GM18507 (cell line): ENCODE measurements around the gene GRK4.

ENCODE experiments used
- DNase-seq: peaks from one replicate; pipeline ENCODE4 v3.0.0; 2011; ENCODE audit warnings: low read depth; ENCODE audit not compliant: insufficient read length; ENCODE audit errors: extremely low spot score
- FAIRE-seq: peaks from 2 replicates; lab custom pipeline; 2011; peaks lifted over from hg19 to GRCh38; lab: Jason Lieb, UNC

GRK4 gene

DNA sequence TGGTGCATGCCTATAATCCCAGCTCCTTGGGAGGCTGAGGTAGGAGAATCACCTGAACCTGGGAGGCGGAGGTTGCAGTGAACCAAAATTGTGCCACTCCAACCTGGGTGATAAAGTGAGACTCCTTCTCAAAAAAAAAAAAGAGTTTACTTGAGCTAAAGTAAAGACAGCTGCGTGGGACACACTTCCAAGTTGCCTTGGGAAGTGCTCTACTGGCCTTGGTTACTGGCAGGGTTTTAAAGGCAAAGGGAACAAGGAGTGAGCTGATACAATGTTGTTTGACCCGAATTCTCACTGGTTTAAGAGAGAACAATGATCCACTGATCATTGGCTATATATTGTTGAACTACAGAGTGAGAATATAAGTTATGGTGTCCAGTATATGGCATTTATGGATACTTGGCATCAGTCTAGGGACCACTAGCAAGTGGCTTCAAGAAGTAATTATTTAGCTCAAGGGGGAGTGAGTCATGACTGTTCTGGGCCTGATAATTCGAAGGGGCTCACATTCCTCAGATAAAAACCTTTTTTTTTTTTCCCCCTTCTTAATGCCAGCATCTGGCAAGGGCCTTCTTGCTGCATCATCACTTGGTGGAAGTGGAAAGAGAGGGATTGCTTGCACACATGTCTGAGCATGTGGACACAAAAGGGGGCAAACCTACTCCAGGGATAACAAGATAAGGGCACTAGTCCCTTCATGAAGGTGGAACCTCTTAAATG is 32.3 kb downstream of the GRK4 start:
- FAIRE-seq (no peak), DNase-seq (no peak)

DNA sequence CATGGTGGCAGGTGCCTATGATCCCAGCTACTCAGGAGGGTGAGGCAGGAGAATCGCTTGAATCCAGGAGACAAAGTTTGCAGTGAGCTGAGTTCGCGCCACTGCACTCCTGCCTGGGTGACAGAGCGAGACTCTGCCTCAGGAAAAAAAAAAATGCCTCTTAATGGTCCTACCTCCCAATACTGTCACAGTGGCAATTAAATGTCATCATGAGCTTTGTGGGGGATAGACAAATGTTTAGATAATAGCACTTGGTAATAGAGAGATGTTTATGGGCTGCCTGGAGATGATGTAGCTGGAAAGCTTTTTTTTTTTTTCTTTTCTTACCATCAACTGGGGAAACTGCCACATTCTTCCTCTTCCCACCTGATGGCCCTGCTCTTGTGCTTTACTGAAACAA is 33.0 kb downstream of the GRK4 start:
- FAIRE-seq = no peak

DNA sequence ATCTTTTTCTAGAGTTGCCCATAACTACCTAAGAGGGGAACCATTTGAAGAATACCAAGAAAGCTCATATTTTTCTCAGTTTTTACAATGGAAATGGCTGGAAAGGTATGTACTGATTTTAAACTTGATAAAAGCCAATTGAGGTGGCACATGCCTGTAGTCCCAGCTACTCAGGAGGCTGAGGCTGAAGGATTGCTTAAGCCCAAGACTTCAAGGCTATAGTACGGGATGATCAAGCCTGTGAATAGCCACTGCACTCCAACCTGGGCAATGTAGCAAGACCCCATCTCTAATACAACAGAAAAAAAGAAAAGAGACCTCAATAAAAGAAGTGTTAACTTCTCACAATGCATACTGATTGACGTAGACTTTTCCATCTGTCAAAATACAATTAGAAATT is 44.4 kb downstream of the GRK4 start:
- FAIRE-seq (no peak), DNase-seq (no peak)

More for the DNA sequence above, 33.0 kb downstream of the GRK4 start:
- no peak for DNase-seq

DNA sequence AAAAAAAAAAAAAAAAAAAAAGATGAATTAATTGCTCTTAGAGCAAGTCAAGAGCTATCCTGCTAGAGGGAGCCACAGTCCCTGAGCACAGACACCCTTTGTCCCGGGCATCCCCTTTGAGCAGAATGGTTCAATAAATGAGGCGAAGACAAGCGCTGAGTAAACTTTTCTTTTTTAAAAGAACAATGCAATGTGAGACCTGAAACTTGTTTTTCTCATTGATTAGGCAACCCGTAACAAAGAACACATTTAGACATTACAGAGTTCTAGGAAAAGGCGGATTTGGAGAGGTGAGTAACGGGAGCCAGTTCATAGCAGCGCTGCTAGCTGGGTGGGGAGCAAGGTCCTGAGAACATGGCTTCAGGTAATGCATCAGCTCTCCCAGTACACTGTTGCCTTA is 46.1 kb downstream of the GRK4 start:
- FAIRE-seq (no peak), DNase-seq (no peak)

DNA sequence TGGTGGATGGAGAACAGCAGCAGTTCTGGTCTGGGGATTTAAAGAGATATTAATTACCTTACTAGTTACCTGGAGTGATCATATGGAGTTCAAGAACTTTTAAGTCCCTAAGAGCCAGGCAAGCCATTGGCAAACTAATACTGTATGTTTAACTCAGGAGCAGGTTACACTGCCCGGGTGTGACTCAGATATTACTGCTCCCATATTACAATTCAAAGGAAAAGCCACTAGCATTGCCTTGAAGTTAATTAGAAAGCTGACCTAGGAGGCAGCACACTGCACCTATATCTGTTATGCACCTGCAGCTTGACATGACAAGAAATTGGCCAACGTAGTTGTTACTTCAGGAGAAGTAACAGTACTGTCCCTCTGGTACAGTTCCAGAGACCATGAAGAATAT is 47.2 kb downstream of the GRK4 start:
- FAIRE-seq (no peak), DNase-seq (no peak)

DNA sequence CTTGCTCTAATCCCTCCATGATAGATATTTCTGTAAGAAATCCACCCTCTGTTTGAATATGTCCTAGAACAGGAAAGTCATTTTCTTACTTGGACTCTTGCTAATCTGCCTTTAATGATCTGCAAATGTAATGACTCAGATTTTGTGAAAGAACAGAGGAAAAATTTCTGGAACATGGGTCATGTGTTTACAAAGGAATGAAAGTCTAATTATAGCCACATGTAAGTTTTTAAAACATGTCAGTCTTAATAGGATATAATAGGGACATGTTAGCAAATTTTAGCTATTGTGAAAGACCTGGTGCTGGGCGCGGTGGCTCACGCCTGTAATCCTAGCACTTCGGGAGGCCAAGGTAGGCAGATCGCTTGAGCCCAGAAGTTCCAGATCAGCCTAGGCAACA is 47.6 kb downstream of the GRK4 start:
- FAIRE-seq (no peak), DNase-seq (no peak)

DNA sequence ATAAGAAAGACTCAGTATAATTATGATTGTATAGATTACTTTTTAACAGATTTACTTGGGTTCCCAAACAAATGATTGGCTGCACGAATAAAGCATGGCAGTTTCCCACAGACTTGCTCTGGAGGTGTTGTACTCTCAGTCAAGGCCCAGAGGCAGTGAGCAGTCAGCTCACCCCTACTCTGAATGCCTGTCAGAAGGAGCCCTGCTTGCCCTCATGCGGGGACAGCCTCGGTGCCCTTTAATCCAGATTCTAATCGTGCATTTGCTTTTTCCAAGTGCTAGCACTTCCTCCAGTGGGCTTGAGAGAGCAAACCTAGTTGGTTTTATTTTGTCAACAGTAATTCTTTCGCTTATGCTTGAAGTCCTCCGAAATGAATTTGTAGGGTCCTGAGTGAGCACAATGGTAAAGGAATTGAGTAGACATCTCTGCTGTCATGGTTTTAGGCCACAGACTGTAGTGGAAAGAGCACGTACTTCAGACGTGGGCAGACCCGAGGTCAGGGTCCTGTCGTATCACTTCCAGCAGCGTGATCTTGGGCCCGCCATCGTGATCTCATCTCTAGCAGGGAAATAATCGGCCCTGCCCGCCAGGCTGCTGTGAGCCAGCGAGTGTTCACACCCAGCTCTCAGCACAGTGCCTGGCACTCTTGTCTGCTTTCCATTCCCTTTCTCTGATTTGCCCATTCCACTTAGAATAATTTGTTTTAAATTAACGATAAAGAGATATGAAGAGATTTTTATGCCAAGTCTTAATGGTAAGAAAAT is 48.3 kb downstream of the GRK4 start:
- FAIRE-seq (no peak), DNase-seq (no peak)

DNA sequence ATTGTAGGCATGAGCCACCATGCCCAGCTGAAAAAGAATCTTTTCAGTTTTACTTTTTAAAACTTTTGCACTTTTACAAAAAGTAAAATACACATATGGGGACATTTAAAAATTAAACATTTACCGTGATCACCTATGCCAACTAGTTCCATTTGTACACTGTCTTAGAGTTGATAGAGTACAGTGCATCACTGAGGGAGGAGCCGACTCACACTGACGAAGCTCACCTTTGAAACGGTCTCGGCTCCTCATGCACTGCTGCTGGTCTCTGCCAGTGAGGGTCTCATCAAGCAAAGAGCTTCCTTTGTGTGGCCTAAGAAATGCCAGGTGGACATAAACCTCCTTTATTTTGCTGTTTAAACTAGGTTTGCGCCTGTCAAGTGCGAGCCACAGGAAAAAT is 50.0 kb downstream of the GRK4 start:
- DNase-seq = no peak
- no peak for FAIRE-seq

DNA sequence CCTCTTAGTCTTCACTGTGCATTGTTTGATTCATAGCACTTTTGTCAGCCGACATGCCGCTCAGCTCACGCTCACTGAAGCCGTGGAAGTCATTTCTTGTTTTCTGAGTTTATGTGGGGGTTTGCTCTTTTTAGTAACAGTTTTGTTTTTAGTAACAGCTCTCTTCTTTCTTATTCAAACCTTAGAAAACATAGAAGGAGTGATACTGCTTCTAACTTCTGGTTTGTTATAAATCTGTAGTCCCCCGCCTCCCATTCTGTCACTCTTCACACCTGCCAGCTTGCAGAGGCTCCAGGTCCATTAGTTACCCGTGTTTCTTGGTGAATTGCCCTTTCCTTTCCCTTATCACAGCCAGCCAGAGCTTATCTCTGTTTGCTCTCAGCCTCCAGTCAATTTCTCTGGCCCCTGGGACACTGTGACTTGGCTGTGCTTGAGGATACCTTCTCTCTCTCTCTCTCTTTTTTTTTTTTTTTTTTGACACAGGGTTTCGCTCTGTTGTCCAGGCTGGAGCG is 50.5 kb downstream of the GRK4 start:
- peak; percentile 44 for DNase-seq
- FAIRE-seq = peak; percentile 74

DNA sequence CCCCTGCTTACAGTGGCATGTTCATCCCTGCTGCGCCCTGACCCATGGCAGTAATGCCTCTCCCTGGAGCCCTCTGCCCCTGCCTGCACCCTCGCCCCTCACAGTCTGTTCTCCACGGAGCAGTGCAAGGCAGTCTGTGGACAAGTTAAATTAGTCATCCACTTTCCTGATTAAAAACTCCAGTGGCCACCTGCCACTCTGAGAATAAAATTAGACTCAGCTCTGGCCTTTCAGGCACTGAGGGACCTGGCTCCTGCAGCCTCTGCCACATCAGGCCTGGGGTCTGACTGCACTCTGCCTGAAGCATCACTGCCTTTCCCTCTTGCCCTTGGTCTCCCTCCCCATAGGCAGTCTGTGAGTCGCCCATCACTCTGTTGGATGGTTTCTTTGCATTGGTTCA is 53.6 kb downstream of the GRK4 start:
- FAIRE-seq = no peak

DNA sequence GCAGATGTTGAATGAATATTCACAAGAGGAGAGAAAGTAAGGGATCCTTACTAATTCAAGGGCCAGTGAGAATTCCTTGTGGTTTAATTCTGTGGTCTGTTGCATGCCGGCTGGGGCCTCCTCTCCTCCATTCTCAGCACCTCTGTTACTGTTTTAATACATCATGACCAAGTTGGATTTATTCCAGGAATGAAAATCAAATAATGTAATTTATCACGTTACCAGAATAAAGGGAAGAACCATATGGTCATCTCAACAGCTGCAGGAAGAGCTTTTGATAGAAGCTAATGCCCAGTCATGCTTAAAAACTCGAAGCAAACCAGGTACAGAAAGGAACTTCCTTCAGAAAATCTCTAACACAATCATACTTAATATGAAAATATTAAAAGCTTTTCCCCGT is 54.1 kb downstream of the GRK4 start:
- no peak for FAIRE-seq
- DNase-seq = no peak

More for the DNA sequence above, 53.6 kb downstream of the GRK4 start:
- no peak for DNase-seq

DNA sequence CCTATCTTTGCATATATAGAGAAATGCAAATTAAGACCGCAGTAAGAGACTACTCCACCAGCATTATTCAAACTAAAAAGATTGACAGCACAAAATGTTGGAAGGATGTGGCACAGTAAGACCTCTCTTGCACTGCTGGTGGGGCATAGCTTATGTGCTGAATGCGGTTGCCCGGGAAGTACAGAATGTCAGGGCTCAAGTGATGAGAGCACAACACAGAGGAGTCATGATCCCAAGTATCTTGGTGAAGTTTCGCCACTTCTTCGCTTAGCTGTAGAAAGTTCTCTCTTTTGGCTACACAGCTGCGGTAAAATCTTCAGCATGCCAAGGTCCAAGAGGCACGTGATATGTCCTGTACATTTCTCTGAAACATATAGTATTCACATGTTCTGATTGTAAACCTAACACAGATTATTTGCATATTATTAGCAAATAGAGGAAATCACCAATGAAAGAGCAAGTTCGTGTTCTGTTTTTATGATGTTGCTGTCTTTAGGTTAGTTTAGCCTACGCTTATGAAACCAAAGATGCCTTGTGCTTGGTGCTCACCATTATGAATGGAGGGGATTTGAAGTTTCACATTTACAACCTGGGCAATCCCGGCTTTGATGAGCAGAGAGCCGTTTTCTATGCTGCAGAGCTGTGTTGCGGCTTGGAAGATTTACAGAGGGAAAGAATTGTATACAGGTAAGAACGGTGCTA is 55.9 kb downstream of the GRK4 start:
- no peak for DNase-seq
- no peak for FAIRE-seq

DNA sequence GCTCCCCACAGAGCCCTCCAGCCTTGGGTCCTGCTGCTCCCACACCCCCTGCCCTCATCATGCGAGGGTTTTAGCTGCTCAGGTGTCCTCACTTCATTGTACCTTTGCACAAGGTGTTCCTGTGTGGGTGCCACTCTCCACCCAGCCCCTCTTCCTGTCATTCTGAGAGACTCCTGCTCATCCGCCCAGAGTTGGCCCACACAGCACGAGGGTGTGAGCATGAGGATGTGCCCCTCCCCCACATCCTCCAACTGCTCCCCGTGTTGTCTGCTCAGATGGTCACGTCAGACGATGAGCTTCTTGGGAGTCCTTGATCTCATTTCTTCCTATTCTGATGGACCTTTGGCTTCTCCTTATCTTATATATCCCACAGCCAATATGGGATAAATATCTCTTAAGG is 57.8 kb downstream of the GRK4 start:
- no peak for DNase-seq
- no peak for FAIRE-seq

DNA sequence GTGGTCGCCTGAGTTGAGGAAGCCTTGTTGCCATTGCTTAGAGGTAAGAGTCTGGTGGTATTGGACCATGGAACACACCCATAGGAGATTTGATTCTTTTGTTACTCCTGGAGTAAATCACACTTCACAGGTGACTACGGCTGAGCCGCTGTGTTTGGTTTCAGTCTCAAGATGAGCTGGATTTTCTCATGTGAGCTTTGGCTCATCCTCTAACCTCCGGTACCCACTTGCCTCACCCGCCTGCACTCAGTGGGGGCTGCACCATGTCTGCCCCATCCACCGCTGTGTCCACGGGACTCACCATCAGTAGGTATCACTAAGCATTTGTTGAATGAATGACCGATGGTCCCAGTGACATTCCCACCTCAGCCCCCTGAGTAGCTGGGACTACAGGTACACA is 58.3 kb downstream of the GRK4 start:
- DNase-seq (no peak), FAIRE-seq (no peak)

DNA sequence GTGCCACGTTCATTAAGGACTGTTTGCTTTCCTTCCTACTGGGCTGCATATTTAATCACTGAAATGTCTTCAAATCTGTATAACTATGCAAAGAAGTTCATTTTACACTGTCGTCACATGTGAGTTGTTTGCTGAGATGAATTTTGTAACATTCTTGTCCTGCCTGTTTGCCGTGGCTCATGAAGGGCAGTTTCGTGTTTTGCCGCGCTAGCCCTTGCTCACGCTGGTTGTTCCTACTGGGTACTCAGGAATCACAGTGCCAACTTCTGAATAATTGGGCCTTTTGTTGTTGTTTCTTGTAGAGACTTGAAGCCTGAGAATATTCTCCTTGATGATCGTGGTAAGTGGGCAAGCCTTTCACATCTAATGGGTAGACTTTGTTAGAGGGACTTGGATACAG is 58.7 kb downstream of the GRK4 start:
- DNase-seq (no peak), FAIRE-seq (no peak)

DNA sequence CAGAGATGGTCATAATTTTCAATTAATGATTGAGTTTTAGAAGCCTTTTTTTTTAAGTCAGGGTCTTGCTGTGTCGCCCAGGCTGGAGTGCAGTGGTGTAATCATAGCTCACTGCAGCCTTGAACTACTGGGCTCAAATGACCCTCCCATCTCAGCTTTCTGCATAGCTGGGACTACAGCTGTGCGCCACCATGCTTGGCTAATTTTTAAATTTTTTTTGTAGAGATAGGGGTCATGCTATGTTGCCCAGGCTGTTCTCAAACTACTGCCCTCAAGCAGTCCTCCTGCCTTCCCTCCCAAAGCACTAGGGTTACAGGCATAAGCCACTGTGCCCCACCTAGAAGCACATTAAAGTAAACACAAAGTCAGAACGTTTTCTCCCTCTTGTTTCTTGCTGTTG is 59.3 kb downstream of the GRK4 start:
- FAIRE-seq (no peak), DNase-seq (no peak)

DNA sequence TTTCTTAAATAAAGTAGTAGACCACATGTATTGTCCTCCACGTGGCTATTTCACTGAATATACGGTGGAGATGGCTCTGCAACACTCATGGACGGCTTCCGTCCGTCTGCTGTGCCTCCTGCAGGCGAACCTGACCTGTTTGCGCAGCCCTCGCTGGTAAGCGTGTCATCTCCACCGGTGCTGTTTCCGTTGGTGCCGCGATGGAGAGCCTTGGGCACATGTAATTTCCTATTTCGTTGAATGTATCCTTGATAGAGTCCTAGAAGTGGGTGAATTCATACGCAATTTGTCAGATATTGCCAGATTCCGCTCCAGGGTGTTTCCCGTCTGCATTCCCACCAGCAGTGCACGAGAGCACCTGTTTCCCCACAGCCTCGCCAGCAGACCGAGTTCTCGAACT is 62.5 kb downstream of the GRK4 start:
- DNase-seq = no peak
- no peak for FAIRE-seq

DNA sequence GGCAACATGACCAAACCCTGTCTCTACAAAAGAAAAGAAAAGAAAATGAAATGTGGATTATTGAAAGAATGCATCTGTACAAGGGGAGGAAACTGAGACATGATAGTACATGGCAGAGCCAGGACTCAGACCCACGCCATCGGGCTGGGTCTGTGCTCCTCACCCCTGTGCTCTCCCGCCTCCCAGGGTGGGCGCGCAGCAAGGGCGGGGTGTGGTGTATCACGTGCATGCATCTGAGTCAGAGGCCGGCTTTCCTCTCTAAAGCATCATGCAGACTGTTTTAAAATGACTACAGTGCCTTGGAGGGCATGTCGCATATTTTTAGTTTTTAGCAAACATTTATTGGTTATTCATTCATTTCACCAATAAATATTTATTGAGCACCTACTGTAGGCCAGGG is 63.2 kb downstream of the GRK4 start:
- no peak for DNase-seq
- no peak for FAIRE-seq

DNA sequence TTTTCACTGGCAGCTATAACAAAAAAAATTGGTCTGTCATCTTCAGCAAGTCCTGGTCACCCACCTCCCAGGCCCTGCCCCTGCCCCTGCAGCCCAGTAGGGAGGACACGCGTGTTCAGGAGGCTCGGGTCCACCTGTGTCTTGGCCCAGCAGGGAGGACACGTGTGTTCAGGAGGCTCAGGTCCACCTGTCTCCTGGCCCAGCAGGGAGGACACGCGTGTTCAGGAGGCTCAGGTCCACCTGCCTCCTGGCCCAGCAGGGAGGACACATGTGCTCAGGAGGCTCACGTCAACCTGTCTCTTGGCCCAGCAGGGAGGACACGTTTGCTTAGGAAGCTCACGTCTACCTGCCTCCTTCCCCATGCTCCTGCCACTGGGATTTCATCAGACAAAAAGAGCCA is 66.1 kb downstream of the GRK4 start:
- FAIRE-seq = no peak
- DNase-seq = no peak

DNA sequence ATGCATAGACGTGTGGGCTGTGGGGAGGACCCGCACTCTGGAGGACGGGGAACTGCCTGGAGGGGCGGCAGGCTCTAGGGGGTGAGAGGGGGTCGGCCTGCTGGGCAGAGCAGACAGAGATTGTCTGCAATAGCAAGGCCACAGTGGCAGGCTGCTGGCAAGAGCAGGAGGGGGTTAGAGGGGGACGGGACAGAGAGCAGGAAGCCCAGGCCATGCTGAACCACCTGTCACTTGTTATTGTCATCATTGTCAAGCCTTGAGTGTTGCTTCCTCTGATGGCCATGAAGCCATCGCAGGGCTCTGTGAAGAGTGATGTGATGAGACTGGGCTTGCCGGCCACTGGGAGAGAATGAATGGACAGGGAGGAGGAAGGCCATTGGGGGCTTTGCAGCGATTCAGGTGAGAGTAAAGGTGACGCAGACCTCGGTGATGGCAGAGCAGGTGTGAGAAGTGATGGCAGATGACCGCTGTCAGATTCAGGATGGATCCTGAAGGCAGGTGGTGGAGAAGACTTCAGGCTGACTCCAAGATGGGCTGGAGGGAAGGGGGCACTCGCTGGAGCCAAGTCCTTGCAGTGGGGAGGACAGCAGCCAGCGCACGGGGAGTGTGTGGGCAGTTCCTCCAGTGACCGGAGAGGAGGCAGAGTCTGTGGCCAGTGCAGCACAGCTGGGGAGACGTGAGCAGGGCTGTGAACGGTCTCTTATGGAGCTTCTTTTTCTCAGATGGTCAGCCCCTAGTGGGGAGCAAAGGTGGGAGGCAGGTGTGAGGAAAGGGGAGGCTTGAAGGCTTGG is 67.4 kb downstream of the GRK4 start:
- FAIRE-seq (no peak), DNase-seq (no peak)
